GM18520 (cell line): ENCODE measurements around the gene UCN2.
"Not testable (repeated sequence)": the region's sequence is repeated elsewhere in the genome, so short reads cannot be mapped to it uniquely, and the experiment has no call there.

Experiments
- ATAC-seq: cut with Tn5 transposase; IDR thresholded peaks from one replicate; pipeline ENCODE4 v1.9.1; 2021; ENCODE audit not compliant: unreplicated experiment

UCN2 gene

GRCh38 chr3:48564022-48564421 is 441 bp upstream of the UCN2 start:
- ATAC-seq = no peak

- no peak for ATAC-seq
These were observed 1.1 kb downstream of the UCN2 start for GRCh38 chr3:48562367-48563095.

- no peak for ATAC-seq
These were observed 2.4 kb downstream of the UCN2 start for GRCh38 chr3:48561045-48561736.

GRCh38 chr3:48560648-48561018 is 2.9 kb downstream of the UCN2 start:
- no peak for ATAC-seq

- ATAC-seq = no peak
These were observed 5.0 kb downstream of the UCN2 start for GRCh38 chr3:48558493-48559134.

DNA sequence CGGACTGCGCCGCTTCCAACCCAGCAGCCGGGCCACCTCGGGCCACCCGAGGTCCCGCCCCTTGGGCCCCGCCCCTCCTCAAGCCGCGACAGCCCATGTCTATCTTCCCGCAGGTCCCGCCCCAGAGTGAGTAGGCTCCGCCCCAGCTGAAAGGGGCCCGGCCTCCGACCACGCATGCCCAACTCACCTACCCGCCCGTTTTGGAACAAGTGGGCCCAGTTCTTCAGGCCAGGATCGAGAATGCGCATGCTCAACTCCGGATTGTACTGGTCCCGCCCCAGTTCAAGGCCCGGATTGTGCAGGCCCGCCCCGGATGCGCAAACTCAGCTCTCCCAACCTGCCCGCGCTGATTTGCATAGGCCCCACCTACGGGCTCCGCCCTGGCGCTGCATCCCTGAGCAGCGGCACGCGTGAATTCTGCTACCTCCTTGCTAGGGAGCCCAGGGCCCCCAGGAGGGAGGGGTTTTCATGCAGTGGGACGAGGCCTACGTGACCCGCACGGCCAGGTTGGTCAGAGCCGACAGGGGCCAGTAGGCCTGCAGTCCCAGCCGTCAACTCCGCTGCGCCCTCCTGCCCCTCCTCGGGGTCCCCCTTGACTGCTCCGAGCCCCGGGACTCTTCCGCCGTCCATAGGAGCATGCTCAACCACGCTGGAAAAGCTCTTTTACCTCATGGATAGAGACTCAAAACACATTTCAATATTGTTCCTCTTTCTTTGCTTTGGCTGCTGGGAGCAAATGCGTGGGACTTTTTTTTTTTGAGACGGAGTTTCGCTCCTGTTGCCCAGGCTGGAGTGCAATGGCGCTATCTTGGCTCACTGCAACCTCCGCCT is 6.6 kb downstream of the UCN2 start, which contains the start of gene PFKFB4:
PFKFB4 (minus strand) TSS at position 8 of the 831 bp plus-strand sequence. CDS start 26 bp downstream, outside the sequence.
- ATAC-seq = peak; percentile 74

- ATAC-seq = no peak
These were observed 7.4 kb downstream of the UCN2 start for GRCh38 chr3:48555949-48556795.

- no peak for ATAC-seq
These were observed 8.2 kb downstream of the UCN2 start for GRCh38 chr3:48555231-48555948.

DNA sequence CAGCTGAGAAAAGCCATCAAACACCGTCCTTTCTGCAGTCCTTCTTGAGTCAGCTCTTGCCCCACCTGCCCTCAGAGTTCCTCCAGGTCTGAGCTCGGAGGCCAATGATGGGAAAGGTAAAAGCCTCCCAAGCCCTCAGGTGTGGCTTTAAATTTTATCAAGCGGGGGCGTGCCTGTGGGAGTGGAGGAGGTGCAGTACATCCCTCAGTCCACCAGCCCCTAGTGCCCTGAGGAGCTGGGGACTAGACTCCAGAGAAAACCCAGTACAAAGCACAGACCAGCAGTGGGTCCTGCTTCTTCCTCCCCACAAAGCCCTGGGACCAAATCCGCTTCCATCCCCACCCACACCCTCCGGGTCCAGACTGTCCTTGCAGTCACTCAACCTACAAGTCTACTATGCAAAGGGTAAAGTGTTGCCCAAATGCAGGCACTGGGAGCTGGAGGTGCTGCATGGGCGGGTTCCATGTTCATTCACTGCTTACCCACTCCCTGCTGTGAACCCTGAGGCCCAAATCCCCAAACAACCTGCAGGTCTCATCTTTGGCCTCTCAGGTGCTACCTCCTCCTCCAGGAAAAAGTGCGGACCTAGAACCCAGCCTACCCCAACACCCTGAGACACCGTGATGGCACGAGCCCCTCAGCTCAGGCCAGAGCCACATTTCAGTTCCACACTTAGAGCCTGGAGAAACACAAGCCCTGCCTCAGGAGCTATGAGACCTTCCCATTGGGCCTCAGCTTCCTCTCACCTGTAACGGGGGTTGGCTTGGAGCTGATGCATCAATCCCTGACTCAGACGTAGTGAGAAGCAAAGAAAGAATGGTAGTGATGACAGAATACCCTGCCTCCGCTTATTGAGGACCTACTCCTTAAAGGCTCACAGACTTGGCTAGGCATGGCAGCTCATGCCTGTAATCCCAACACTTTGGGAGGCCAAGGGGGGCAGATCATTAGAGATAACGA is 9.4 kb downstream of the UCN2 start:
- no peak for ATAC-seq

GRCh38 chr3:48553361-48553760 is 10.2 kb downstream of the UCN2 start:
- no peak for ATAC-seq

DNA sequence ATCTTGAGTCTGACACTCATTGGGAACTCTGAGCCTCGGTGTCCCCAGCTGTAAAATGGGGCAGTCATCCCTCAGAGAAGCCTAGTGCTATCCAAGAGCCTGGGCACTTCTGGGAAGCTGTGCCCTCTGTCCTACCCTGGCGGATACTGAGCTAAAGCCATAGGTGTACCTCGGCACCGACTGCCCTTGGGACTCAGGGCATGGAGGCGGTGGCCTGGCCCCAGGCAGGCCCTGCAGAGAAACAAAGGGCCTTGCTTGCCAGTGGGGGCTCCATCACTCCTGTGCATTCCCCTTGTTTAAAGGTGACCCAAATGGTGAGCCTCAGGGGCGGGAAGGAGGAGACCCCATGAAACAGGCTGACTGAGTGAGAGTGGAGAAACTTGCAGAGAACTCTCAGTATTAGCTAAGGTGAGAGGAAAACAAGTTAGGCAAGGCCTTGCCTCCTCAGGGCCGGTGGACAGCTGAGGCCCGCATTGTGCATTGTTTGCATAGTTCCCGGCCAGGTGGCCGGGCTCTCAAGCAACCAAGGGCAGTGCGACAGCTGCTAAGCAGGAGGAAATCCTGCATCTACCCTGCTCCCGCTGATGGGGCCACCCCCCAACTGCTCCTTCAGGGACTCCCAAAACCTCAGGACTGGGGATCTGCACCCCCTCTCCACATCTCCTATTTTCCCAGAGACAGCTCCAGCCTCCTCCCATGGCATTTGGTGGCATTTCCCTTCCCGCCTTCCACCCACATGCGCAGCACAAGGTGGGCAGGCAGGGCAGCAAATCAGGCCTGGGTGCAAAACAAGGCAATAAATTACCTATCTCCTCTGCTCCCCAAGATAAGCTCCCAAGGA is 11.2 kb downstream of the UCN2 start:
- no peak for ATAC-seq

- not testable (repeated sequence) for ATAC-seq
These were observed 11.9 kb downstream of the UCN2 start for GRCh38 chr3:48551651-48552050.

- peak; percentile 55 for ATAC-seq
These were observed 14.6 kb downstream of the UCN2 start for GRCh38 chr3:48548729-48549705.

- ATAC-seq = no peak
These were observed 15.5 kb downstream of the UCN2 start for GRCh38 chr3:48548126-48548525.

DNA sequence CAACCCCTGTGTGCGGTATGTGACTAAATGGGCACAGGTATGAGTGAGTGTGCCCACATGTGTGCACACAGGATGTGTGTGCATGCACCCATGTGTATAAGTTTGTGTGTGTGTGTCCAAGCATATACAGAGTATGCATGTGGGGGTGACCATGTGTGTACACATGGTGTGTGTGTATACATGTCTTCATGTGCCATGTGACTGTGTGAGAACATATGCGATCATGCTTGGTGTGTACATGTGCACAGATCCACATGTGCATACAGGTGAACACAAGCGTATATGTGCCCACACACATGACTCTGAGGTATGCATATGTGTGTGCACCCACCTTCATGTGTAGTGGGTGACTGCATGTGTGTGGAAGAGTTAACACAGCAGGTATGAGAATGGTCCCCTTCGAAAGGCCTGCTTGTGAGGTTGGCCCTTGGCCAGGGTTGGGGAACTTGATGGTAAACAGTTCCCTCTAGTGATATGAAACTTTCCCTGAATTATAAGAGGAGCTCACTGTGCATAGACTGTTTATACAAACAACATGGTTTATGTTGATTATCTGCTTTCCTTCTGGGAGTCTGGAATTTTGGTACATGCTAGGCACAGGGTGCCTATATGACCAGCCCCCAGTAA is 17.3 kb downstream of the UCN2 start:
- ATAC-seq = no peak

DNA sequence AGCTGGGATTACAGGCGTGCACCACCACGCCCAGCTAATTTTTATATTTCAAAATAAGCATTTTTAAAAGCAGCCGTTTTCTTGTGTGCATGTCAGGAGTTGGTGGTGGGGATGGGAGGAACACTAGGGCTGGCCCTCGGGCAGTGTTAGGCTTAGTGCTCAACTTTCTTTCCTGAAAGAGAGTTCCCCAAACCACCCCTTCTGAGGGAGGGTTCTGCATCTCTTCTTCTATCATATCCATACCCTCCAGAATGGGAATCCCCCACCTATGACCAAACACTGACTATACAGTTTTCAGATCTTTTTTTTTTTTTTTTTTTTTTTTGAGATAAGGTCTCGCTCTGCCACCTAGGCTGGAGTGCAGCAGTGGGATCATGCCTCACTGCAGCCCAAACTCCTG is 19.4 kb downstream of the UCN2 start:
- no peak for ATAC-seq
